Naive thymus-derived CD8-positive, alpha-beta T cell (primary cell): Measurements from ENCODE around the gene ZNF497. TPM values are rescaled to one million over a fixed set of nuclear protein-coding genes. Genes with fewer than 3 reads are reported as not detected.
"Not testable (repeated sequence)": the region's sequence is repeated elsewhere in the genome, so short reads cannot be mapped to it uniquely, and the experiment has no call there.

Source experiments
- ATAC-seq, 2 donors: fragments of 150-1000 bp; cut with Tn5 transposase in 1 of 2; sonication (Bioruptor Pico), chemical (Tn5 transposase) in 1 of 2; 1 replicate in 1 of 2; 2 replicates in 1 of 2; pipeline ENCODE4 v1.10.0; 2021; ENCODE audit warnings: mild to moderate bottlenecking in 2 of 2, moderate library complexity in 2 of 2
- POLR2A ChIA-PET: fragments of 350-600 bp; sonication (Branson Sonifier 250); formaldehyde crosslinking; loops from one replicate; lab custom pipeline; 2021; ENCODE audit warnings: antibody characterized with exemption; lab: Charles Lee
- DNase-seq, 10 donors: peaks; one replicate each; pipeline versions ENCODE4 v3.0.0 to v3.0.0-alpha.2; 2020 to 2022
- H3K27ac Mint-ChIP-seq, 10 donors: one replicate each; pipeline ENCODE4 v1.8.0; 2020 to 2022; ENCODE audit warnings: mild to moderate bottlenecking in 10 of 10, mixed read lengths in 10 of 10, moderate library complexity in 4 of 10, inconsistent platforms in 1 of 10
- H3K27me3 Mint-ChIP-seq, 5 donors: one replicate each; pipeline ENCODE4 v1.8.0; 2021 to 2022; ENCODE audit warnings: mixed read lengths in 5 of 5
- H3K36me3 Mint-ChIP-seq, 3 donors: one replicate each; pipeline ENCODE4 v1.8.0; 2020 to 2022; ENCODE audit warnings: mixed read lengths in 3 of 3, mild to moderate bottlenecking in 2 of 3, inconsistent platforms in 1 of 3
- H3K4me1 Mint-ChIP-seq, 4 donors: one replicate each; pipeline ENCODE4 v1.8.0; 2021 to 2022; ENCODE audit warnings: mixed read lengths in 4 of 4
- H3K4me3 Mint-ChIP-seq, 10 donors: one replicate each; pipeline ENCODE4 v1.8.0; 2020 to 2022; ENCODE audit warnings: mild to moderate bottlenecking in 10 of 10, mixed read lengths in 10 of 10, moderate library complexity in 6 of 10, inconsistent platforms in 1 of 10
- H3K9me3 Mint-ChIP-seq, 9 donors: one replicate each; pipeline ENCODE4 v1.8.0; 2020 to 2022; ENCODE audit warnings: mixed read lengths in 9 of 9, mild to moderate bottlenecking in 3 of 9, inconsistent platforms in 1 of 9, moderate library complexity in 1 of 9
- polyA plus RNA-seq, 3 donors: library from polyadenylated mRNA; unstranded; fragments of 300-500 nt; fragmentation: Illumina TruSeq; gene quantifications; one replicate each; pipeline ENCODE4 v1.2.3, GENCODE V29; 2021
- total RNA-seq, 8 experiments: library from RNA in 2 of 8; stranded (reverse) in 2 of 8; gene quantifications; one replicate each; pipeline ENCODE4 v1.2.3 and lab custom pipeline; 2021 to 2026

Gene ZNF497
- total RNA-seq (1 to 10 TPM; 4.7 to 6.6 TPM), polyA plus RNA-seq (1 to 10 TPM; 1.8 to 2.2 (median 1.9) TPM), total RNA-seq (lab: John Stamatoyannopoulos, UW) (0 to 4.9 (median 1.8) reads per million in 6 experiments)

DNA sequence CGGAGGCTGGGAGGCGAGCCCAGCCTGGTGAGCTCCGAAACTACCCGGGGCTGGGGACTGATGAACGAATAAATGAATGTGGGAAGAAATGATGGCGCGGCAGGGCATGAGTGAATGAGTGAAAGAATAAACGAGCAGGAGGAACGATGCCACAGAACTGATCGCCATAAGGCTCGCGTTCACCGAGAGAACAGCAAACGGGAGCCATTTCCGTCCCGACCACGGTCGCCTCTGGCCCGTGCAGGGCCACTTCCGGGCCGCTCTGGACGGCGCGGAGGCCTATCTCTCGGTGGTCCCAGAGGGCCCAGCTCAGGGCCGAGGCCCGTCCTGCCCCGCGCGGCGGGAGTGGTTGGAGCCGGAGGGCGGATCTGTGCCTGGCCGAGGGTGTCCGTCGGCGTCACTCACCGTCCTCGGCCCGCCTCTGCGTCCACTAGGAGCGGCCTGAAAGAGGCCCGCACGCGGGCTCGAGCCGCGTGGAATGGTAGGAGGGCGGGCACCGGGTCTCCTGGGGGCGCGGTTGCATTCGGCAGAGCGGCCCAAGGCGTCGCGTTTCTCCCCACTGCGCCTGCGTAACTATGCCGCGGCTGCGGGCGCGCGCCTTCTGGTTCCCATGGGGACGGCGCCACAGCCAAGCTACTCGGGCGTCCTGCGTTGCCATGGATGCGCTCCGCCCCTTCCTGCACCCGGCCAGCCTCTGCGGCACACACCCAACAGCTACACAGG is at the start of gene ZNF497:
TSS of gene ZNF497 (minus strand) at position 480 of the 723 bp plus-strand sequence. CDS start 5,116 bp downstream, outside the sequence.
- Mint-ChIP-seq H3K27ac (peak within 1 kb of the TSS; percentile 85 to 97 (median 94)), H3K27me3 (no peaks in the 10 kb centered on the region), H3K4me1 (peaks cover 10 to 18% (median 16%) of the 10 kb centered on the region in 4 donors), H3K36me3 (no peaks in the 10 kb centered on the region), H3K4me3 (peak within 1 kb of the TSS; percentile 83 to 97 (median 93)), H3K9me3 (no peaks in the 10 kb centered on the region)
- POLR2A ChIA-PET, result interaction anchor here (0.6 to 3.5 kb wide), 35 partner anchors 8 to 1171 kb away, joined by 3 to 44 read pairs (median 6); partner anchors contain the start of genes CHMP2A, ERVK3-1, MZF1 and RPS5
- peak; percentile 86 to 88 for ATAC-seq
- DNase-seq, result peak; percentile 94 to 98 (median 96)

GRCh38 chr19:58409010-58409790 is 46.6 kb upstream of the ZNF497 start:
- peak overlapping the region; percentile 33 to 97 (median 82) for H3K27ac Mint-ChIP-seq

DNA sequence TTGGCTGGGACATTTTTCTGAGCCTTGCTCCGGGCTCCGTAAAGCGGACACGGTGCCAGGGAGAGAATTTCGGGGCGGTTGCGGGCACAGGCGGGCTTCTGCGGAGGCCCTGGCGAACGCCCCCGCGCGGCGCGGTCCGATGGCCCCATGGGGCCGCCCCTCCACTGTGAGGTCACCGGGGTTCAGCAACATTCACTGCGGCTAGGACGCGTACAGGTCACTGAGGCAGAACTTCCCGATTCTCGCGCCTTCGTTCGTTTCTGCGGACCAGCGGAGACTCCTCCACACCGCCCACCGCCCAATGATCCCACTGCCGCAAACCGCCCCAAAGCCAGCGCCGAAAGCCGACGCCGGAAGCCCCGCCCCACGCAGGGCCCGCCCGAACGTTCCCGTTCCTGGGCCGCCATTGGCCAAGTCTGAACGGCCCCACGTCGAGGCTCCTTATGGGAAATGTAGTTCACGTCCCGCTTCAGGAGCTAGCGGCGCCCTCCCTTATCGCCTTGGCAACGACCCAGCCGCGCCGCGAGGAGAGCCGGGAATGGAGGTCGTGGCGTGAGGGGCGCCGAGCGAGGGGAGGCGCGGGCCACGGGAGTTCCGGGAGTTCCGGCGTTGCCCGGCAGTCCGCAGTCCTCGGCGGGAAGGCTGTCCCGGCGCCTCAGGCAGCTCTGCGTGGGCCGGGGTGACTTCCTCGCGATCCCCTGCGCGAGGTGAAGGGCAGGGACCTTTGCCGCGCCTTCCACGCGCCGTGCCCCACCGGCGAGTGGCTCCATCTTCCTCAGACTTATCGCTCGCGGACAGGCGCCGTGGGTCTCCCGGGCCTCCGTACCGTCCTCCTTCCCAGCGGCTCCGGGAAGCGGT is 45.8 kb upstream of the ZNF497 start, which contains the start of gene ZNF584:
TSS of gene ZNF584 (plus strand) at position 498 of the 858 bp plus-strand sequence. CDS start 499 bp downstream, outside the sequence.
- ATAC-seq (peak; percentile 92 to 97), DNase-seq (peak; percentile 88 to 97 (median 92))
- Mint-ChIP-seq H3K27me3 (no peaks in the 10 kb centered on the region), H3K9me3 (no peaks in the 10 kb centered on the region), H3K36me3 (peaks cover 0 to 8% (median 0%) of the 10 kb centered on the region in 3 donors), H3K4me1 (peaks cover 25 to 41% (median 35%) of the 10 kb centered on the region in 4 donors), H3K27ac (peak within 1 kb of the TSS; percentile 72 to 98 (median 96)), H3K4me3 (peak within 1 kb of the TSS; percentile 94 to 98 (median 96))
- POLR2A ChIA-PET, result interaction anchor here (0.6 to 2.0 kb wide), 14 partner anchors 18 to 90 kb away, joined by 3 to 15 read pairs (median 4); partner anchors contain the start of genes RPS5, ZNF132, ZNF324B and ZNF497

More at GRCh38 chr19:58409010-58409790, 46.6 kb upstream of the ZNF497 start:
- peak overlapping the region; percentile 94 to 98 (median 96) for H3K4me3 Mint-ChIP-seq
- peaks cover 25 to 41% (median 35%) of the 10 kb centered on the region in 4 donors for H3K4me1 Mint-ChIP-seq
- DNase-seq (no peak), ATAC-seq (no peak)
- H3K36me3 Mint-ChIP-seq, result peaks cover 0 to 8% (median 0%) of the 10 kb centered on the region in 3 donors
- no peaks in the 10 kb centered on the region for H3K27me3 Mint-ChIP-seq
- no peaks in the 10 kb centered on the region for H3K9me3 Mint-ChIP-seq
- POLR2A ChIA-PET, result interaction anchor here (0.6 to 1.6 kb wide), 12 partner anchors 18 to 82 kb away, joined by 3 to 15 read pairs (median 4); partner anchors contain the start of genes RPS5, ZNF132, ZNF324B and ZNF497

DNA sequence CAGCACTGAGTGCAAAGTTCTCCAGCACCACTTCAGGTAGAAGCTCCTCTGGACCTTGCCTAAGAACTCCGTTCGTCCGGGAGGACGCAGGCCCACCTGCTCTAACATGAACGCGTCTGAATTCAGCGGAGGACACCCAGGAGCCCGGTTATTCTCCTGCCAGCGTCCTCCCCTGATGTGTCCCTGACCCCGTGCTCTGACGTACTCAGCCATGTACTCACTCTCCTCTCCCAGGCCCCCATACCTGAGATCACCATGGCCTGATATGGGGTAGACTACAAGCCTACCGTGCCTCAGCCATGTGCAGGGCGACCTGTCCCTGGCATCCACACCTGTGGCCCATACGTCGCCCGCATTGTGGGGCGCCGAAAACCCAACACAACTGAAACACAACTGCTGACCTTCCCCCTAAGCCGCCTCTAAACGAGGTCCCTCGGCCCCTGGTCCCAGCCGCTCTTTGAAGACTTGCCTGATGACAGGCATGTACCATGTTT is 45.2 kb upstream of the ZNF497 start:
- H3K9me3 Mint-ChIP-seq, result no peaks in the 10 kb centered on the region

DNA sequence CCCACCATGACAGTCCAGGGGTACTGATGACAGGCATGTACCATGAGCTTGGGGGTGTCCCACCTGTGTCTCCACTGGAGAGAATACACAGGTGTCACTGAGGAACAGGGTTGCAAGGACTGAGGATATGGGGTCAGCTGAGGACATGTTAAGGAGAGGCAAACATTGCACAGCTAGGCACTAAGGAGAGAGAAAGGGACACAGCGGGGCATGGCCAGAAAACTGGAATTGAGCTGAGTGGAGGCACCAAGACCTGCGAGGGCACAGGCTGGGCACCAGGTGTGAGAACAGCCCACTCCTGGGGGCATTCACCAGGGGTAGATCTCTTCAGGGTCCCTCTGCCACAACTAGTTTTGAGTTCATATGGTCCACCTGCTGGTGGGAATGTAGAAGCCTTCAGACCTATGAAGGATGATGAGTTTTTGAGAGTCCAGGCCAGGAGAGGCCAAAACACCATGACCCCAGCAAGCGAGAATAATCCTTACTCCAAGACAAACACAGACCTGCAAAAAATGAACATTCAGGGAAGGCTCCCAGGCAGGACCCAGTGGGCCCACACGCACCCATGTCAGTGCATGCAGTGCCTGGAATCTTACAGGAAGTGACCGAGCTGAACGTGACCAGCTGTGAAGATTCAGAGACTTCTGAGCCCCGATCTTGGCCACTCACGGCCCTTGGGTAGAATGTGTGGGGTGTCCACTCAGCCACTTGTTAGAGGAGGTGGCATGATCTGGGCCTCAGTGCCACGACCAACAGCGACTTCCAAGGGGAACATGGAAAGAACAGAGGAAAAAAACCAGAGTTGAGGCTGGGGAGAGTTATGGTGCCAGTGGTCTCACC is 44.5 kb upstream of the ZNF497 start:
- Mint-ChIP-seq H3K27me3 (no peaks in the 10 kb centered on the region), H3K36me3 (no peaks in the 10 kb centered on the region), H3K4me3 (peak overlapping the region; percentile 94 to 98 (median 96)), H3K4me1 (peaks cover 23 to 41% (median 34%) of the 10 kb centered on the region in 4 donors), H3K27ac (peak overlapping the region; percentile 43 to 98 (median 96)), H3K9me3 (no peaks in the 10 kb centered on the region)
- DNase-seq (no peak), ATAC-seq (no peak)
- POLR2A ChIA-PET, result interaction anchor here (0.5 to 2.0 kb wide), 2 partner anchors 21 to 56 kb away, joined by 3 to 5 read pairs; no protein-coding TSS in a partner anchor

More for the DNA sequence above, 45.2 kb upstream of the ZNF497 start:
- H3K4me3 Mint-ChIP-seq, result peak overlapping the region; percentile 94 to 98 (median 96)
- ATAC-seq (no peak), DNase-seq (no peak)
- H3K4me1 Mint-ChIP-seq, result peaks cover 23 to 44% (median 34%) of the 10 kb centered on the region in 4 donors
- POLR2A ChIA-PET, result interaction anchor here (0.7 to 2.0 kb wide), 7 partner anchors 17 to 91 kb away, joined by 3 to 15 read pairs (median 5); partner anchors contain the start of genes ZNF324B, ZNF497 and ZSCAN22
- H3K27ac Mint-ChIP-seq, result peak overlapping the region; percentile 43 to 98 (median 96)
- H3K36me3 Mint-ChIP-seq, result peaks cover 0 to 4% (median 0%) of the 10 kb centered on the region in 3 donors
- no peaks in the 10 kb centered on the region for H3K27me3 Mint-ChIP-seq

- not testable (repeated sequence) for H3K9me3 Mint-ChIP-seq, H3K27me3 Mint-ChIP-seq, ATAC-seq, H3K36me3 Mint-ChIP-seq, DNase-seq
- H3K4me1 Mint-ChIP-seq, result peaks cover 27 to 43% (median 38%) of the 10 kb centered on the region in 4 donors
- POLR2A ChIA-PET, result interaction anchor here (0.7 to 5.0 kb wide), 3 partner anchors 9 to 175 kb away, joined by 3 to 25 read pairs (median 7); partner anchors contain the start of gene RPS5
- H3K4me3 Mint-ChIP-seq, result peak overlapping the region in 1 of 10 donors; percentile 30
- peak overlapping the region in 2 of 10 donors; percentile 33 to 87 for H3K27ac Mint-ChIP-seq
These were observed 41.4 kb upstream of the ZNF497 start for GRCh38 chr19:58403920-58404478.

DNA sequence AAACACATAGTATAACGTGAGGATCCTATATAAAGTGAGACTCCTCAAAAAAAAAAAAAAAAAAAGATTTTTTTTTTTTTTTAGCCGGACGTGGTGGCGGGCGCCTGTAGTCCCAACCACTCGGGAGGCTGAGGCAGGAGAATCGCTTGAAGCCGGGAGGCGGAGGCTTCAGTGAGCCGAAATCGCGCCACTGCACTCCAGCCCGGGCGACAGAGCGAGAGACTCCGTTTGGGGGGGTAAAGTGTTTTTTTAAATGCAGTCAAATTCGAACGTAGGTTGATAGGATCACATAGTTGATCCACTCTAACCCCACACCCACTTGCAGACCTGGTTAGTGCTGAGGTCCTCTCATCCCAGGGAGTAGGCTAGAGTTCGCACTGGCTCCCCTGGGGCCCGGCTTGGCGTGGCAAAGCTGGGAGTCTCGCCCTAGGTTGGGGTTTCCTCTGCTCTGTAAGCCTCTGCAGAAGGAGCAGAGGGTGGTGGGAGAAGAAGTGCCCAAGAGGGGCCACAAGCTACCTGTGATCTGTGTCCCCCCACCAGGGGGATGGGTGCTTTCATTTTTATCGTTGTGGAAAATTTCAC is 39.4 kb upstream of the ZNF497 start:
- Mint-ChIP-seq H3K36me3 (no peaks in the 10 kb centered on the region), H3K9me3 (no peaks in the 10 kb centered on the region), H3K27me3 (peaks cover 0 to 21% (median 8%) of the 10 kb centered on the region in 5 donors), H3K27ac (peak overlapping the region in 5 of 10 donors; percentile 58 to 99 (median 98)), H3K4me3 (peak overlapping the region; percentile 81 to 97 (median 92)), H3K4me1 (peaks cover 19 to 27% (median 21%) of the 10 kb centered on the region in 4 donors)
- DNase-seq (peak in 1 of 10 donors; percentile 22), ATAC-seq (no peak)
- POLR2A ChIA-PET, result interaction anchor here (0.6 to 5.0 kb wide), 6 partner anchors 9 to 232 kb away, joined by 3 to 25 read pairs (median 5); partner anchors contain the start of genes RPS5, ZBTB45 and ZNF274

DNA sequence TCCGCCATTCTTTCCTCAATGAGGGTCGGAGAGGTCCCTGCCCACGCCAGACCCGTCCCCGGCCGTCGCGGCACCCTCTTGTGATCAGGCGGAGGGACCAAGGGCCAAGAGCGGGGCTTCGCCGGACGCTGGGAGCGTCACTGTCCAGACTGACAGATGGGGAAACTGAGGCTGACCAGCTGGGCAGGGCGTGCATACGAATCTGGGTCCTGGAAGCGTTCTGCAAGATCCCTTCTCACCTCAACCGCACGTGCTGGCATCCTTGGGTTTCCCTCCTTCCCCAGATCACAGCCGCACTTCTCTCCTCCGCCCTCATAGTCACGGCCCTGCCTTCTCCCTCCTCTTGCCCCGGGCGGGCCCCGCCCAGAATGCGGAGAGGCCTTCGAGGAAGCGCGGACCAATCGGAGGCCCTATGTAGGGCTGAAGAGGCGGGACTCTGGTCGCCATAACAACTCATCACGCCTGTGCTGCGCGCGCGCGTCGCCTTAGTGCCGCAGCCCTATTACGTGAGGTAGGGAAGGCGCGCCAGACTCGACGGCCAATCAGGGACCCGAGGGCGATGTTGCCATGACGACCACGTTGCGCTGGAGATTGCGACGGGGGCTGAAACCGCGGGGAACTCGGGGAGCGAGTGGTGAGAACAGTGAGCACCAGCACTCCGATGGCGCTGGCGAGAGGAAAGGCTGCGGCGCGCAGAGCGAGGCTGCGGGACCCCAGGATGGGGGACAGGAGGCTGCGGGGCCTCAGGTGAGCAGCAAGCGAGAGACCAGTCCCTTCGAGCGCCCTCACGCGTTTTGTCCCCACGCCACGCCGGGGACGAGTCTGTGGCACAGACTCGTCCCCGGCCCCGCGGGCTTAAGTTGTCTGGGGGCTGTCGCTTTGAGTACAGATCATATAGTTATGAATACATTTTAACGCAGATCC is 38.6 kb upstream of the ZNF497 start:
- peak; percentile 96 to 100 (median 99) for DNase-seq
- Mint-ChIP-seq H3K27me3 (peaks cover 0 to 23% (median 8%) of the 10 kb centered on the region in 5 donors), H3K36me3 (no peaks in the 10 kb centered on the region), H3K27ac (peak overlapping the region; percentile 73 to 99 (median 94)), H3K9me3 (no peaks in the 10 kb centered on the region), H3K4me3 (peak overlapping the region; percentile 81 to 97 (median 92)), H3K4me1 (peaks cover 14 to 20% (median 15%) of the 10 kb centered on the region in 4 donors)
- POLR2A ChIA-PET, result interaction anchor here (1.1 to 5.0 kb wide), 4 partner anchors 14 to 57 kb away, joined by 4 to 25 read pairs (median 8); partner anchors contain the start of genes RPS5 and ZNF497
- ATAC-seq, result peak; percentile 92 to 97
